Measurements from ENCODE around the gene LLCFC1.

- TF ChIP-seq POLR2A (IDR thresholded peaks at IDR 0.05) (no peak), CTCF (IDR thresholded peaks at IDR 0.05) (no peak), POLR2AphosphoS5 (IDR thresholded peaks at IDR 0.05) (no peak)
Measured at GRCh38 chr7:142913566-142913965, 25.7 kb upstream of the LLCFC1 start.
